Measurements from ENCODE around the gene SLC4A9. TPM values are rescaled to one million over a fixed set of nuclear protein-coding genes. Genes with fewer than 3 reads are reported as not detected.

The SLC4A9 gene
- total RNA-seq, 2 experiments from 2014 or later, result 0.36 TPM; not detected in 1

DNA sequence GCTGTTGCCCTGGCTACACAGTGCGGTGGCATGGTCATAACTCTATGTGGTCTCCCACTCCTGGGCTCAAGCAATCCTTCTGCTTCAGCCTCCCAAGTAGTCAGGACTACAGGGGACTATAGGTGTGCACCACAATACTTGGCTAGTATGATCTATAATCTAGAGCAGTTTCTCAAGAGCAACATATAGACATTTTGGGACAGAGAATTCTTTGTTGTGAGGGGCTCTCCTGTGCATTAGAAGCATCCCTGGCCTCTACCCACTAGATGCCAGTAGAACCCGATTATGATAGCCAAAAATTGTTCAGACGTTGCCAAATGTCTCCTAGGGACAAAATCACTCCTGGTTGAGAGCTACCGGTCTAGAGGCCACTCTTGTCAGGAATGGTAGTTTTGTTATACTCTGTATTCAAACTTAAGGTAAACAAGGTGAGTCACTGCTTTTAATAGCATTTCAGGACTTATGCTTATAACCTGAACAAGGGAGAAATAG lies 48.8 kb downstream of the SLC4A9 start:
- H3K36me3 Mint-ChIP-seq (ENCODE audit: low read depth), result peaks cover 26% of the 10 kb centered on the region
- ChIA-PET POLR2A (no interaction called here), CTCF (no interaction called here)
- no peaks in the 10 kb centered on the region for H3K27me3 Mint-ChIP-seq
- intact Hi-C loops (cut with micrococcal nuclease), result loop anchor here (10.0 kb wide), 1 partner anchor 306 kb away; no protein-coding TSS in a partner anchor
- H3K27ac Mint-ChIP-seq, result no peak overlapping the region
- TF ChIP-seq, protein P1, sequence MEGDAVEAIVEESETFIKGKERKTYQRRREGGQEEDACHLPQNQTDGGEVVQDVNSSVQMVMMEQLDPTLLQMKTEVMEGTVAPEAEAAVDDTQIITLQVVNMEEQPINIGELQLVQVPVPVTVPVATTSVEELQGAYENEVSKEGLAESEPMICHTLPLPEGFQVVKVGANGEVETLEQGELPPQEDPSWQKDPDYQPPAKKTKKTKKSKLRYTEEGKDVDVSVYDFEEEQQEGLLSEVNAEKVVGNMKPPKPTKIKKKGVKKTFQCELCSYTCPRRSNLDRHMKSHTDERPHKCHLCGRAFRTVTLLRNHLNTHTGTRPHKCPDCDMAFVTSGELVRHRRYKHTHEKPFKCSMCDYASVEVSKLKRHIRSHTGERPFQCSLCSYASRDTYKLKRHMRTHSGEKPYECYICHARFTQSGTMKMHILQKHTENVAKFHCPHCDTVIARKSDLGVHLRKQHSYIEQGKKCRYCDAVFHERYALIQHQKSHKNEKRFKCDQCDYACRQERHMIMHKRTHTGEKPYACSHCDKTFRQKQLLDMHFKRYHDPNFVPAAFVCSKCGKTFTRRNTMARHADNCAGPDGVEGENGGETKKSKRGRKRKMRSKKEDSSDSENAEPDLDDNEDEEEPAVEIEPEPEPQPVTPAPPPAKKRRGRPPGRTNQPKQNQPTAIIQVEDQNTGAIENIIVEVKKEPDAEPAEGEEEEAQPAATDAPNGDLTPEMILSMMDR (IDR thresholded peaks at IDR 0.05), result no peak
- DNase-seq, result no peak
- H3K4me3 Mint-ChIP-seq, result no peak overlapping the region
- peaks cover 42% of the 10 kb centered on the region for H3K4me1 Mint-ChIP-seq (ENCODE audit: low read depth)
- no peaks in the 10 kb centered on the region for H3K9me3 Mint-ChIP-seq
- ATAC-seq, result no peak

DNA sequence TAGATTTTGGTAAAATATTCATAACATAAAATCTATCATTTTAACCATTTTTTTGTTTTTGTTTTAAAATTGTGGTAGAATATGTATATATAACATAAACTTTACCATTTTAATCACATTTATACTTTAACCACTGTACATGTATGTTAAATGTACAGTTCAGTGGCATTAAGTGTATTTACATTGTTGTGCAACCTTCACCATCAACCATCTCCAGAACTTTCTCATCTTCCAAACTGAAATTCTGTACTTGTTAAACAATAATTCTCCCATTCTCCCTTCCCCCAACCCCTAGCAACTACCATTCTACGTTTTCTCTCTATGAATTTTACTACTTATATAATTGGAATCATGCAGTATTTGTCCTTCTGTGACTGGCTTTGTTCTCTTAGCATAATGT lies 53.2 kb downstream of the SLC4A9 start:
- Mint-ChIP-seq H3K36me3 (ENCODE audit: low read depth) (peaks cover 21% of the 10 kb centered on the region), H3K4me1 (ENCODE audit: low read depth) (peaks cover 26% of the 10 kb centered on the region), H3K9me3 (no peaks in the 10 kb centered on the region), H3K27me3 (no peaks in the 10 kb centered on the region), H3K4me3 (no peak overlapping the region), H3K27ac (no peak overlapping the region)
- ATAC-seq (no peak), DNase-seq (no peak)
- intact Hi-C loops (cut with micrococcal nuclease), result no loop called here
- TF ChIP-seq, protein P1 (IDR thresholded peaks at IDR 0.05), result no peak
- ChIA-PET POLR2A (no interaction called here), CTCF (no interaction called here)

DNA sequence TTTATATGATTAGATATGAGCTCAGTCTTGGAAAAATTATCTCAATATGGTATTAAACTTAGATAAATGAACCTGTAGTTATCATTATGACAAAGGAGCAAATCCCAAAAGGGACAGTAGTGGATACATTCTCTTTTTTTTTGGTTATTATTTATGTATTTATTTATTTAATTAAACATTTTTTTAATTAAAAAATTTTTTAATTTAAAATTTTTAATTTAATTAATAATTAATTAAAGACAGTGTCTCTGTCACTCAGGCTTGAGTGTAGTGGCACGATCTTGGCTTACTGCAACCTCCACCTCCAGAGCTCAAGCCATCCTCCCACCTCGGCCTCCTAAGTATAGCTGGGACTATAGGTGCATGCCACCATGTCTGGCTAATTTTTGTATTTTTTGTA lies 57.2 kb downstream of the SLC4A9 start:
- no peak for DNase-seq
- Mint-ChIP-seq H3K27me3 (no peaks in the 10 kb centered on the region), H3K4me1 (ENCODE audit: low read depth) (peaks cover 50% of the 10 kb centered on the region), H3K4me3 (no peak overlapping the region), H3K27ac (no peak overlapping the region), H3K9me3 (no peaks in the 10 kb centered on the region), H3K36me3 (ENCODE audit: low read depth) (peaks cover 32% of the 10 kb centered on the region)
- TF ChIP-seq, protein P1 (IDR thresholded peaks at IDR 0.05), result no peak
- no peak for ATAC-seq
- ChIA-PET CTCF (interaction anchor here (1.2 kb wide), 1 partner anchor 17 kb away, joined by 3 read pairs; no protein-coding TSS in a partner anchor), POLR2A (interaction anchor here (0.6 to 1.6 kb wide), 2 partner anchors 11 to 43 kb away, joined by 3 read pairs; no protein-coding TSS in a partner anchor)
- intact Hi-C loops (cut with micrococcal nuclease), result no loop called here

DNA sequence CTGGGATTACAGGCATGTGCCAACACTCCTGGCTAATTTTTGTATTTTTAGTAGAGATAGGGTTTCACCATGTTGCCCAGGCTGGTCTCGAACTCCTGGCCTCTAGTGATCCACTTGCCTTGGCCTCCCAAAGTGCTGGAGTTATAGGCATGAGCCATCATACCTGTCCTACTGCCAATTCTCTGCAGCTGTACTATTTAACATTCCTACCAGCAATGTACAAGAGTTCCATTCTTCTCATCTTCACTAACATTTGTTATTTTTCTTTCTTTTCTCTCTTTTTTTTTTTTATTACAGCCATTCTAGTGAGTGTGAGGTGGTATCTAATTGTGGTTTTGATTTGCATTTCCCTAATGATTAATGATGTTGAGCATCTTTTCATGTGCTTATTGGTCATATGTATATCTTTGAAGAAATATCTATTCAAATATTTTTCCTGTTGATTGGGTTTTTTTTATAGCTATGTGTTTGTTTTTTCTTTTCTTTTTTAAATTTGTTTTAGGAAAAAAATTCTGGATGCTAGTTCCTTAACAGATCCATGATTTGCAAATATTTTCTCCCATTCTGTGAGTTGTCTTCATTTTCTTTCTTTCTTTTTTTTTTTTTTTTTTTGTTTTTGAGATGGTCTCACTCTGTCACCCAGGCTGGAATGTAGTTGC lies 59.0 kb downstream of the SLC4A9 start:
- DNase-seq (no peak), ATAC-seq (no peak)
- intact Hi-C loops (cut with micrococcal nuclease), result no loop called here
- H3K27ac Mint-ChIP-seq, result no peak overlapping the region
- CTCF ChIA-PET, result interaction anchor here (1.0 kb wide), 1 partner anchor 69 kb away, joined by 3 read pairs; no protein-coding TSS in a partner anchor
- no peaks in the 10 kb centered on the region for H3K27me3 Mint-ChIP-seq
- peaks cover 51% of the 10 kb centered on the region for H3K4me1 Mint-ChIP-seq (ENCODE audit: low read depth)
- no peak overlapping the region for H3K4me3 Mint-ChIP-seq
- TF ChIP-seq, protein P1 (IDR thresholded peaks at IDR 0.05), result no peak
- no peaks in the 10 kb centered on the region for H3K9me3 Mint-ChIP-seq
- H3K36me3 Mint-ChIP-seq (ENCODE audit: low read depth), result peaks cover 31% of the 10 kb centered on the region
- POLR2A ChIA-PET, result interaction anchor here (0.6 to 1.6 kb wide), 3 partner anchors 15 to 150 kb away, joined by 3 read pairs; no protein-coding TSS in a partner anchor

DNA sequence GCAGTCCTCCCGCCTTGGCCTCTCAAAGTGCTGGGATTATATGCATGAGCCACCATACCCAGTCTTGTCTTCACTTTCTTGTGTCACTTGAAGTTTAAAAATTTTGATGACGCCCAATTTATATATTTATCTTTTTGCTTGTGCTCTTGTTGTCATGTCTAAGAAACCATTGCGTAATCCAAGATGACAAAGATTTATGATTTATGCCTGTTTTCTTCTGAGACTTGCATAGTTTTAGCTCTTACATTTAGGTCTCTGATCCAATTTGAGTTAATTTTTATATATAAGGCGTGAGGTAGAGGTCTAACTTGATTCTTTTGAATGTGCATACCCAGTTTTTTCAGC lies 60.2 kb downstream of the SLC4A9 start:
- intact Hi-C loops (cut with micrococcal nuclease), result no loop called here
- Mint-ChIP-seq H3K4me1 (ENCODE audit: low read depth) (peaks cover 52% of the 10 kb centered on the region), H3K27ac (peak overlapping the region; percentile 23), H3K36me3 (ENCODE audit: low read depth) (peaks cover 26% of the 10 kb centered on the region), H3K4me3 (no peak overlapping the region), H3K27me3 (no peaks in the 10 kb centered on the region), H3K9me3 (no peaks in the 10 kb centered on the region)
- TF ChIP-seq, protein P1 (IDR thresholded peaks at IDR 0.05), result no peak
- ChIA-PET POLR2A (interaction anchor here (0.9 to 1.5 kb wide), 3 partner anchors 18 to 27 kb away, joined by 3 to 6 read pairs (median 4); partner anchors contain the start of gene ANKHD1), CTCF (interaction anchor here (0.6 to 2.0 kb wide), 3 partner anchors 10 to 56 kb away, joined by 3 to 6 read pairs (median 4); no protein-coding TSS in a partner anchor)
- no peak for DNase-seq
- no peak for ATAC-seq
